Tibial artery (tissue), 4 donors: ENCODE data around the gene ZRANB2.

Source experiments
- DNase-seq, 2 donors: peaks; one replicate each; pipeline ENCODE4 v3.0.0-alpha.2; 2019
- H3K27ac ChIP-seq, 2 donors: fragments of 200-600 bp; sonication (generic) in 1 of 2; 1 replicate in 1 of 2; 2 replicates in 1 of 2; pipeline ENCODE4 v1.5.1; 2018 to 2019; ENCODE audit warnings: mild to moderate bottlenecking in 1 of 2
- H3K27me3 ChIP-seq, 2 donors: fragments of 200-600 bp; sonication (generic) in 1 of 2; one replicate each; pipeline versions ENCODE4 v1.5.1 to v1.6.0; 2016 to 2019
- H3K36me3 ChIP-seq, 3 donors: fragments of 200-600 bp; sonication (generic) in 2 of 3; one replicate each; pipeline ENCODE4 v1.5.1; 2016 to 2019; ENCODE audit warnings: mild to moderate bottlenecking in 2 of 3
- H3K4me1 ChIP-seq, 4 donors: fragments of 200-600 bp; sonication (generic) in 2 of 4; 1 replicate in 3 of 4; 2 replicates in 1 of 4; pipeline ENCODE4 v1.5.1; 2016 to 2019
- H3K4me3 ChIP-seq, 2 donors: fragments of 200-600 bp; sonication (generic) in 1 of 2; 1 replicate in 1 of 2; 2 replicates in 1 of 2; pipeline ENCODE4 v1.5.1; 2018 to 2019; ENCODE audit warnings: mild to moderate bottlenecking in 2 of 2
- H3K9me3 ChIP-seq, 3 donors: fragments of 200-600 bp; sonication (generic) in 1 of 3; one replicate each; pipeline ENCODE4 v1.5.1; 2016 to 2019
- CTCF ChIP-seq, 2 experiments: fragments of 200-600 bp in 1 of 2; fragments of 450-650 bp in 1 of 2; IDR thresholded peaks; one replicate each; pipeline ENCODE4 v1.5.1; 2017 to 2019; ENCODE audit warnings: antibody characterized with exemption in 2 of 2, mild to moderate bottlenecking in 1 of 2, moderate library complexity in 1 of 2
- intact Hi-C: fragments of 100-400 bp; cut with DNase I; formaldehyde crosslinking; loops from one replicate; pipeline ENCODE4 v1.15.0; 2023; ENCODE audit warnings: low total_unique reads

Gene ZRANB2

GRCh38 chr1:71049951-71050598 is 30.8 kb downstream of the ZRANB2 start:
- Histone ChIP-seq H3K4me3 (no peak overlapping the region), H3K36me3 (no peaks in the 10 kb centered on the region), H3K27me3 (no peaks in the 10 kb centered on the region), H3K9me3 (no peaks in the 10 kb centered on the region), H3K4me1 (peaks cover 0 to 12% (median 1%) of the 10 kb centered on the region in 4 donors), H3K27ac (no peak overlapping the region)
- peak; percentile 78 to 89 for TF ChIP-seq CTCF (IDR thresholded peaks at IDR 0.05)
- intact Hi-C loops, result loop anchor here (5.0 to 10.0 kb wide), 2 partner anchors 175 to 523 kb away; no protein-coding TSS in a partner anchor
- no peak for DNase-seq

- H3K36me3 ChIP-seq, result no peaks in the 10 kb centered on the region
- TF ChIP-seq CTCF (IDR thresholded peaks at IDR 0.05), result no peak
- H3K27me3 ChIP-seq, result no peaks in the 10 kb centered on the region
- H3K27ac ChIP-seq, result peak within 1 kb of the TSS; percentile 83
- intact Hi-C loops, result loop anchor here (1.0 to 10.0 kb wide), 2 partner anchors 173 to 362 kb away; no protein-coding TSS in a partner anchor
- peak; percentile 73 to 91 for DNase-seq
- peak within 1 kb of the TSS; percentile 86 to 90 for H3K4me3 ChIP-seq
- H3K9me3 ChIP-seq, result no peaks in the 10 kb centered on the region
- peaks cover 0 to 14% (median 10%) of the 10 kb centered on the region in 4 donors for H3K4me1 ChIP-seq
Observed at GRCh38 chr1:71047635-71048607, 32.9 kb downstream of the ZRANB2 start, which contains the start of gene PTGER3. PTGER3 (minus strand) TSS chr1:71047816; CDS start chr1:71047577, 239 bp downstream.

GRCh38 chr1:71046891-71047634 is 33.8 kb downstream of the ZRANB2 start:
- TF ChIP-seq CTCF (IDR thresholded peaks at IDR 0.05), result no peak
- intact Hi-C loops, result loop anchor here (10.0 kb wide), 1 partner anchor 172 kb away; no protein-coding TSS in a partner anchor

GRCh38 chr1:71045463-71046028 is 35.3 kb downstream of the ZRANB2 start:
- peak overlapping the region; percentile 86 to 90 for H3K4me3 ChIP-seq
- no peaks in the 10 kb centered on the region for H3K27me3 ChIP-seq
- H3K27ac ChIP-seq, result peak overlapping the region; percentile 57 to 83

More at GRCh38 chr1:71046891-71047634, 33.8 kb downstream of the ZRANB2 start:
- Histone ChIP-seq H3K27ac (peak overlapping the region; percentile 83), H3K4me1 (peaks cover 6 to 22% (median 11%) of the 10 kb centered on the region in 4 donors), H3K4me3 (peak overlapping the region; percentile 86 to 90), H3K27me3 (no peaks in the 10 kb centered on the region), H3K36me3 (no peaks in the 10 kb centered on the region), H3K9me3 (no peaks in the 10 kb centered on the region)
- peak in 1 of 2 donors; percentile 69 for DNase-seq

More at GRCh38 chr1:71045463-71046028, 35.3 kb downstream of the ZRANB2 start:
- Histone ChIP-seq H3K36me3 (no peaks in the 10 kb centered on the region), H3K4me1 (peaks cover 6 to 28% (median 11%) of the 10 kb centered on the region in 4 donors), H3K9me3 (no peaks in the 10 kb centered on the region)
- no peak for TF ChIP-seq CTCF (IDR thresholded peaks at IDR 0.05)
- intact Hi-C loops, result loop anchor here (10.0 kb wide), 1 partner anchor 171 kb away; no protein-coding TSS in a partner anchor
- peak in 1 of 2 donors; percentile 54 for DNase-seq
